Hepatocyte (in vitro differentiated cells): ENCODE data around the gene SMPDL3B. TPM values are rescaled to one million over a fixed set of nuclear protein-coding genes. Genes with fewer than 3 reads are reported as not detected.

Experiments used
- DNase-seq: peaks from one replicate; pipeline ENCODE4 v3.0.0-alpha.2; 2016; ENCODE audit warnings: low spot score
- H2AFZ ChIP-seq: fragments of 200-600 bp; sonication (generic); 2 replicates; pipeline ENCODE4 v1.6.0; 2016; ENCODE audit warnings: antibody characterized with exemption, mild to moderate bottlenecking
- H3K27ac ChIP-seq: fragments of 200-600 bp; sonication (generic); 2 replicates; pipeline ENCODE4 v1.5.1; 2016; ENCODE audit warnings: mild to moderate bottlenecking
- H3K27me3 ChIP-seq: fragments of 200-600 bp; sonication (generic); 2 replicates; pipeline ENCODE4 v1.6.1; 2016
- H3K36me3 ChIP-seq: fragments of 200-600 bp; sonication (generic); replicated peaks from 2 replicates; pipeline ENCODE4 v1.5.1; 2016; ENCODE audit warnings: low read depth; ENCODE audit not compliant: insufficient read depth
- H3K4me1 ChIP-seq: fragments of 200-600 bp; sonication (generic); 2 replicates; pipeline ENCODE4 v1.5.1; 2016; ENCODE audit warnings: mild to moderate bottlenecking, moderate library complexity; ENCODE audit not compliant: insufficient read depth
- H3K4me2 ChIP-seq: fragments of 200-600 bp; sonication (generic); 2 replicates; pipeline ENCODE4 v1.6.0; 2016
- H3K4me3 ChIP-seq: fragments of 200-600 bp; sonication (generic); 2 replicates; pipeline ENCODE4 v1.5.1; 2016; ENCODE audit warnings: mild to moderate bottlenecking
- H3K79me2 ChIP-seq: fragments of 200-600 bp; sonication (generic); 2 replicates; pipeline ENCODE4 v1.6.0; 2017; ENCODE audit warnings: mild to moderate bottlenecking
- H3K9me2 ChIP-seq: fragments of 200-600 bp; sonication (generic); replicated peaks from 2 replicates; pipeline ENCODE4 v1.6.0; 2017; ENCODE audit warnings: mild to moderate bottlenecking; ENCODE audit not compliant: insufficient read depth
- H3K9me3 ChIP-seq: fragments of 200-600 bp; sonication (generic); 2 replicates; pipeline ENCODE4 v1.5.1; 2016; ENCODE audit warnings: low read depth, mild to moderate bottlenecking
- H4K20me1 ChIP-seq: fragments of 200-600 bp; sonication (generic); 2 replicates; pipeline ENCODE4 v1.6.0; 2016; ENCODE audit warnings: mild to moderate bottlenecking; ENCODE audit not compliant: insufficient read depth, poor library complexity, severe bottlenecking
- EZH2 ChIP-seq: fragments of 200-600 bp; sonication (generic); IDR thresholded peaks from 2 replicates; pipeline ENCODE4 v1.6.1; 2016; ENCODE audit warnings: antibody characterized with exemption, mild to moderate bottlenecking, borderline replicate concordance
- EZH2phosphoT487 ChIP-seq: fragments of 200-600 bp; sonication (generic); IDR thresholded peaks from one replicate; pipeline ENCODE4 v1.6.1; 2018; ENCODE audit warnings: antibody characterized with exemption, mild to moderate bottlenecking, low read depth, moderate library complexity; ENCODE audit not compliant: unreplicated experiment, severe bottlenecking
- WGBS: methylation state at CpG from one replicate; pipeline ENCODE4 v1.1.6; 2016; ENCODE audit warnings: low lambda C conversion rate; ENCODE audit errors: missing lambda C conversion rate; 5-methylcytosine and 5-hydroxymethylcytosine counted together
- polyA plus RNA-seq: library from polyadenylated mRNA; unstranded; fragments of >200 nt; fragmentation: Nextera tagmentation; extraction: Ambion mirVana; gene quantifications from 2 replicates; pipeline ENCODE4 v1.2.1, GENCODE V29; 2016
- total RNA-seq: library from RNA; depleted of rRNA; stranded (reverse); fragments of >200 nt; gene quantifications from 2 replicates; pipeline ENCODE4 v1.2.3, GENCODE V29; 2014
- TF ChIP-seq, protein P1 (sequence below): fragments of 200-600 bp; sonication (generic); IDR thresholded peaks from 2 replicates; pipeline ENCODE4 v1.5.1; 2016; ENCODE audit warnings: antibody characterized with exemption, mild to moderate bottlenecking; ENCODE audit not compliant: poor library complexity

The SMPDL3B gene
- total and polyA plus RNA-seq, 2 experiments from 2014 or later = 16.2 to 17.3 TPM

DNA sequence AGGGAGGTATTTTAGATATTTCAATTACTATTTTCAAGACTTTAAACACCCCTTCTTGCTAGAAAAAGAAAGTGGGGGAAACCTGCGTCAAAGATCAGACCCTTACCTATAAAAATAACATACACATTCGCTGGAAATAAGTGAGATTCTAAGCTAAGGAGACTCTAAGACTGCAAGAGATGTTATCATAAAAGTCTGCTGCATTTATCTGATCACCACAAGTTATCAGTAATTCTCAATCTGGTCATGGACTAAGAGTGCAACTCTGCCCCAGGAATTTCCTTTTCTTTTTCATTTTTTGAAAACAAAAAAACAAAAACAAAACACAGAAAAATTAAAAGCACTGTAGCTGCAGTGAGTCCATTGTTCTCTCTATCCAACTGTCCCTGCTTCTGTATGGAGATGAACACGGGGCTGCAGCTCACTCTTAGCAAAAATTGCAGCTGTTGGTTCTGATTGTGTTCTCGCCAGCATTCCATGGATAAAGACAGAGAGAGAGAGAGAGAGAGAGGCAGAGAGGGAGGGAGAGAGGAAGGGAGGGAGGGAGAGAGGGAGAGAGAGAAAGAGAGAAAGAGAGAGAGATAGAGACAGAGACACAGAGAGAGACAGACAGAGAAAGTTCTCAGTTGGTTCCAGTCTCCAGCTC is 39.1 kb downstream of the SMPDL3B start:
- no peak for DNase-seq
- Histone ChIP-seq H3K9me2 (no peaks in the 10 kb centered on the region), H3K27me3 (no peaks in the 10 kb centered on the region), H2AFZ (no peak overlapping the region), H4K20me1 (no peaks in the 10 kb centered on the region), H3K79me2 (no peaks in the 10 kb centered on the region), H3K4me1 (no peaks in the 10 kb centered on the region), H3K4me2 (no peak overlapping the region), H3K4me3 (no peak overlapping the region), H3K9me3 (no peaks in the 10 kb centered on the region), H3K27ac (no peak overlapping the region), H3K36me3 (peaks cover 3% of the 10 kb centered on the region)
- 86% methylated on average over 4 of the region's 4 CpGs for WGBS
- TF ChIP-seq EZH2phosphoT487 = no peak
- TF ChIP-seq, protein P1, sequence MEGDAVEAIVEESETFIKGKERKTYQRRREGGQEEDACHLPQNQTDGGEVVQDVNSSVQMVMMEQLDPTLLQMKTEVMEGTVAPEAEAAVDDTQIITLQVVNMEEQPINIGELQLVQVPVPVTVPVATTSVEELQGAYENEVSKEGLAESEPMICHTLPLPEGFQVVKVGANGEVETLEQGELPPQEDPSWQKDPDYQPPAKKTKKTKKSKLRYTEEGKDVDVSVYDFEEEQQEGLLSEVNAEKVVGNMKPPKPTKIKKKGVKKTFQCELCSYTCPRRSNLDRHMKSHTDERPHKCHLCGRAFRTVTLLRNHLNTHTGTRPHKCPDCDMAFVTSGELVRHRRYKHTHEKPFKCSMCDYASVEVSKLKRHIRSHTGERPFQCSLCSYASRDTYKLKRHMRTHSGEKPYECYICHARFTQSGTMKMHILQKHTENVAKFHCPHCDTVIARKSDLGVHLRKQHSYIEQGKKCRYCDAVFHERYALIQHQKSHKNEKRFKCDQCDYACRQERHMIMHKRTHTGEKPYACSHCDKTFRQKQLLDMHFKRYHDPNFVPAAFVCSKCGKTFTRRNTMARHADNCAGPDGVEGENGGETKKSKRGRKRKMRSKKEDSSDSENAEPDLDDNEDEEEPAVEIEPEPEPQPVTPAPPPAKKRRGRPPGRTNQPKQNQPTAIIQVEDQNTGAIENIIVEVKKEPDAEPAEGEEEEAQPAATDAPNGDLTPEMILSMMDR = no peak
- no peak for TF ChIP-seq EZH2

DNA sequence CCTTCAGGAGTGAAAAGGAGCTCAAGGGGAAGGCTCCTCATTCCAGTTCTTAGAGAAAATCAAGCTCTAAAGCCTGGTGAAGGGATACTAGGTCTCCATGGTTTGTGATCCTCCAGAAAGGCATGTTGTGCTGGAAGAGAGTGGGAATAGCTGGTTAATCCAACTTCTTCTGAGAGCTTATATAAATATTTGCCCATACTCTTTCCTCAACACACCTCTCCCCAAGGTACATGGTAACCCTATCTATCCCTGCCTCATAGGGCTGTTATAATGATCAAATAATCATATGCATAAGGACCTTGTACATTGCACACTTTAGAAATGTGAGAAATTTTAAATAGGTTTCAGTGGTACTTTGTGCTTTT is 39.6 kb downstream of the SMPDL3B start:
- no peak overlapping the region for H3K4me3 ChIP-seq
- H3K27ac ChIP-seq = no peak overlapping the region
- H3K4me1 ChIP-seq = no peaks in the 10 kb centered on the region
- no peaks in the 10 kb centered on the region for H3K9me3 ChIP-seq
- H3K79me2 ChIP-seq = no peaks in the 10 kb centered on the region
- H4K20me1 ChIP-seq = no peaks in the 10 kb centered on the region
- H2AFZ ChIP-seq = no peak overlapping the region
- no peak overlapping the region for H3K4me2 ChIP-seq
- no peak for DNase-seq
- TF ChIP-seq EZH2 (no peak), EZH2phosphoT487 (no peak)
- TF ChIP-seq, protein P1 = no peak
- no peaks in the 10 kb centered on the region for H3K9me2 ChIP-seq
- H3K27me3 ChIP-seq = no peaks in the 10 kb centered on the region
- peaks cover 3% of the 10 kb centered on the region for H3K36me3 ChIP-seq

DNA sequence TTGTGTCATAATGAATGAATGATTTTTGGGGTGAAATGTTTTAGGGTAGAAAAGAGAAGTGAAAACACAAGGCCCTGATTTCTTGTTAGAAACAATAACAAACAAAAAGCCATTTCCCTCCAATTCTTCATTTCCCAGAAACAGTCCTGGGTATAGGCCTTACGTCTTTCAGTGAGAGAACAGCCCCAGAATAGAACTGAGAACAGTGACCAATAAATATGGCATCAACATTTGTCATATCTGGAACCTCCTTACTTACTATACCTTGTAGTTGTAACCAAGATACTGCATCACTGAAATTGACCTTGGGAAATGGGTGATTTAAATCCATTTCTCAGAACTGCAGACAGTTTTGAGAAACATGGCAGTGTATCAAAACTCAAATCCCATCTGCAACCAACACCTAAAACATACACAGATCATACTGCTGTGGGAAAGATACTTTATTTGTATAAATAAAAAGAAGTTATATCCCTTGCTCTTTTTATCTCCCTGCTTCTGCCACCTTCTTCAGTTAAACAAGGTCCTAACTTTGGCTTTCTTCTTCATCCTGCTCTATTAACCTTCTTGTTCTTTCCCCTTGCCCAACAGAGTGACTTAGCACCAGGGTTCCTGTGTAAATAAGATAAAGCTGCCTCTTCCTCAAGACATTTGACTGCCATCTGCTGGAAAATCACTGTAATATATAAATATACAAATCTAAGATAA is 44.5 kb downstream of the SMPDL3B start:
- Histone ChIP-seq H3K27me3 (no peaks in the 10 kb centered on the region), H3K4me3 (no peak overlapping the region), H4K20me1 (no peaks in the 10 kb centered on the region), H2AFZ (no peak overlapping the region), H3K27ac (no peak overlapping the region), H3K9me3 (no peaks in the 10 kb centered on the region), H3K9me2 (no peaks in the 10 kb centered on the region), H3K4me1 (no peaks in the 10 kb centered on the region), H3K36me3 (peaks cover 3% of the 10 kb centered on the region), H3K79me2 (no peaks in the 10 kb centered on the region), H3K4me2 (no peak overlapping the region)
- peak; percentile 74 for DNase-seq
- WGBS = 46% methylated on average over 1 of the region's 1 CpG
- TF ChIP-seq EZH2phosphoT487 (no peak), EZH2 (no peak)
- TF ChIP-seq, protein P1 = peak; percentile 60
